ENCODE measurements around the gene RASGRP3. TPM values are rescaled to one million over a fixed set of nuclear protein-coding genes. Genes with fewer than 3 reads are reported as not detected.

Gene RASGRP3
- total RNA-seq, 3 donors from 2014 or later = 9.3 to 23.9 (median 13.1) TPM

- Histone ChIP-seq H3K27me3 (no peaks in the 10 kb centered on the region), H3K4me1 (no peaks in the 10 kb centered on the region), H3K27ac (no peak overlapping the region), H3K36me3 (no peaks in the 10 kb centered on the region), H3K4me3 (no peak overlapping the region), H3K9me3 (no peaks in the 10 kb centered on the region)
- DNase-seq (ENCODE audit: low spot score in 2 of 2) = no peak
- intact Hi-C loops (cut with DNase I; ENCODE audit: low total_unique reads) = no loop called here
- TF ChIP-seq POLR2AphosphoS5 (IDR thresholded peaks at IDR 0.05) = no peak
- TF ChIP-seq CTCF (IDR thresholded peaks at IDR 0.05) = no peak
- TF ChIP-seq POLR2A (IDR thresholded peaks at IDR 0.05) = no peak
Observed at GRCh38 chr2:33432871-33433270, 43.6 kb upstream of the RASGRP3 start.

- intact Hi-C loops (cut with DNase I; ENCODE audit: low total_unique reads) = no loop called here
- no peaks in the 10 kb centered on the region for H3K4me1 ChIP-seq
- H3K9me3 ChIP-seq = no peaks in the 10 kb centered on the region
- no peaks in the 10 kb centered on the region for H3K27me3 ChIP-seq
- no peak for TF ChIP-seq CTCF (IDR thresholded peaks at IDR 0.05)
- TF ChIP-seq POLR2A (IDR thresholded peaks at IDR 0.05) = no peak
- TF ChIP-seq POLR2AphosphoS5 (IDR thresholded peaks at IDR 0.05) = no peak
- no peak overlapping the region for H3K4me3 ChIP-seq
- H3K27ac ChIP-seq = peak overlapping the region in 1 of 2 donors; percentile 6
- no peak for DNase-seq (ENCODE audit: low spot score in 2 of 2)
- no peaks in the 10 kb centered on the region for H3K36me3 ChIP-seq
Observed at GRCh38 chr2:33433279-33434235, 42.9 kb upstream of the RASGRP3 start.

- no peak for TF ChIP-seq CTCF (IDR thresholded peaks at IDR 0.05)
- TF ChIP-seq POLR2AphosphoS5 (IDR thresholded peaks at IDR 0.05) = no peak
- TF ChIP-seq POLR2A (IDR thresholded peaks at IDR 0.05) = no peak
- H3K4me1 ChIP-seq = no peaks in the 10 kb centered on the region
- intact Hi-C loops (cut with DNase I; ENCODE audit: low total_unique reads) = no loop called here
- no peak overlapping the region for H3K4me3 ChIP-seq
- no peaks in the 10 kb centered on the region for H3K27me3 ChIP-seq
- DNase-seq (ENCODE audit: low spot score in 2 of 2) = no peak
- H3K27ac ChIP-seq = no peak overlapping the region
- no peaks in the 10 kb centered on the region for H3K9me3 ChIP-seq
- no peaks in the 10 kb centered on the region for H3K36me3 ChIP-seq
Observed at GRCh38 chr2:33435518-33435917, 40.9 kb upstream of the RASGRP3 start.

GRCh38 chr2:33436083-33436482 is 40.4 kb upstream of the RASGRP3 start:
- no peaks in the 10 kb centered on the region for H3K4me1 ChIP-seq
- H3K4me3 ChIP-seq = no peak overlapping the region
- no peak overlapping the region for H3K27ac ChIP-seq

GRCh38 chr2:33437297-33437696 is 39.2 kb upstream of the RASGRP3 start:
- intact Hi-C loops (cut with DNase I; ENCODE audit: low total_unique reads) = no loop called here
- Histone ChIP-seq H3K4me1 (no peaks in the 10 kb centered on the region), H3K27me3 (no peaks in the 10 kb centered on the region), H3K9me3 (no peaks in the 10 kb centered on the region), H3K4me3 (peak overlapping the region in 1 of 3 donors; percentile 19), H3K27ac (peak overlapping the region in 1 of 2 donors; percentile 74), H3K36me3 (no peaks in the 10 kb centered on the region)
- DNase-seq (ENCODE audit: low spot score in 2 of 2) = no peak
- TF ChIP-seq POLR2A (IDR thresholded peaks at IDR 0.05) = no peak
- no peak for TF ChIP-seq POLR2AphosphoS5 (IDR thresholded peaks at IDR 0.05)
- TF ChIP-seq CTCF (IDR thresholded peaks at IDR 0.05) = no peak

More at GRCh38 chr2:33436083-33436482, 40.4 kb upstream of the RASGRP3 start:
- no peak for TF ChIP-seq POLR2AphosphoS5 (IDR thresholded peaks at IDR 0.05)
- TF ChIP-seq POLR2A (IDR thresholded peaks at IDR 0.05) = no peak
- H3K36me3 ChIP-seq = no peaks in the 10 kb centered on the region
- no peaks in the 10 kb centered on the region for H3K9me3 ChIP-seq
- intact Hi-C loops (cut with DNase I; ENCODE audit: low total_unique reads) = no loop called here
- no peaks in the 10 kb centered on the region for H3K27me3 ChIP-seq
- DNase-seq (ENCODE audit: low spot score in 2 of 2) = no peak
